Neural cell (in vitro differentiated cells): ENCODE data around the gene PCSK9.

Experiments
- CTCF ChIP-seq: fragments of 450-650 bp; IDR thresholded peaks from 2 replicates; pipeline ENCODE4 v1.5.1; 2014; ENCODE audit warnings: antibody characterized with exemption, mild to moderate bottlenecking, moderate library complexity; ENCODE audit not compliant: poor library complexity, severe bottlenecking
- EP300 ChIP-seq: fragments of 450-650 bp; conservative IDR thresholded peaks from 2 replicates; pipeline ENCODE4 v1.6.1; 2014; ENCODE audit warnings: antibody characterized with exemption, mild to moderate bottlenecking, moderate library complexity; ENCODE audit not compliant: poor library complexity, severe bottlenecking
- POLR2AphosphoS5 ChIP-seq: IDR thresholded peaks from 2 replicates; pipeline ENCODE4 v1.6.1; 2012
- RAD21 ChIP-seq: fragments of 450-650 bp; conservative IDR thresholded peaks from 2 replicates; pipeline ENCODE4 v1.6.1; 2014; ENCODE audit warnings: antibody characterized with exemption, mild to moderate bottlenecking, moderate library complexity
- REST ChIP-seq: IDR thresholded peaks from 2 replicates; pipeline ENCODE4 v1.6.1; 2012; ENCODE audit warnings: borderline replicate concordance
- SMC3 ChIP-seq: fragments of 450-650 bp; conservative IDR thresholded peaks from 2 replicates; pipeline ENCODE4 v1.6.1; 2014; ENCODE audit warnings: antibody characterized with exemption, mild to moderate bottlenecking, moderate library complexity; ENCODE audit not compliant: poor library complexity

GRCh38 chr1:55033265-55033614 lies 6.1 kb upstream of the PCSK9 start:
- TF ChIP-seq REST (no peak), SMC3 (no peak), CTCF (no peak), RAD21 (no peak), EP300 (no peak), POLR2AphosphoS5 (no peak)
